ENCODE data around the gene GET3.
"Not testable (repeated sequence)": the region's sequence is repeated elsewhere in the genome, so short reads cannot be mapped to it uniquely, and the experiment has no call there.

GET3 gene

DNA sequence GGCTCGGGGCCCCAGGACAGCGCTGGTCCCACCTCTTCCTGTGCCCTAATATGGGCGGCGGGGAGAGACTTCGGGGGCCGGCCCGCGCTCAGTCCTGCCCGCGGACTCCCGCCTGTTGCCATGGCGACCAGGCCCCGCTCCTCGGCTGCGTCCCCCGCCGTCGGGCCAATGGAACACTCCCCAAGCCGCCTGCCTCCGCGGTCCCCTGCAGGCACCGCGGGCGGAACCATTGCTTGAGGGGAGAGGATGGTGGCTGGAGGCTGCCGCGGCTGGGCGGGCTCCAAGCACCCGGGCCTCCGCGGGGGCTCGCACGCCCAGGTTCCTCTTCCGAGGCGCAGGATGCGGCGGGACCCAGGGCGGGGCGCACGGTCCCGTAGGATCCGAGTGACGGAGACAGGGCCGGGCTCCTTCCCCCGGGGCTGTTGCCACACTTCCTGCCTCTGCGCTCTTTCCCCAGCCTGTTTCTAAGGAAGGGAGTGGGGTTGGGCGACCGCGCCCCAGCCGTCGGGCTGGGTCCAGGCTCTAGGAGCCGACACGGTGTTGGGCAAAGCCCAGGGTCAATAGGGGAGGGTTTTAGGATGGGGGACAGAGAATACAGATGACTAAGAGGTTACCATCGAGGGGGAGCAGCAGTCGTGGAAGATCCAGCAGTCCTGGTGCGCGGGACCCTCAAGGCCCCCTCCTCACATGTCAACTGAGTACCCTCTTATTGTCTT, 52.8 kb downstream of the GET3 start:
- DNase-seq (ENCODE audit: insufficient read length, low spot score), result peak; percentile 91
- FAIRE-seq, result no peak

- no peak for DNase-seq (ENCODE audit: insufficient read length, low spot score)
- FAIRE-seq, result no peak
Observed at GRCh38 chr19:12790628-12791344, 53.5 kb downstream of the GET3 start.

GRCh38 chr19:12791345-12792050, 54.2 kb downstream of the GET3 start, which contains the start of gene JUNB:
TSS of gene JUNB (plus strand) at chr19:12791486. CDS start at chr19:12791772, 286 bp downstream.
- DNase-seq (ENCODE audit: insufficient read length, low spot score) (peak; percentile 88), FAIRE-seq (peak; percentile 92)

DNA sequence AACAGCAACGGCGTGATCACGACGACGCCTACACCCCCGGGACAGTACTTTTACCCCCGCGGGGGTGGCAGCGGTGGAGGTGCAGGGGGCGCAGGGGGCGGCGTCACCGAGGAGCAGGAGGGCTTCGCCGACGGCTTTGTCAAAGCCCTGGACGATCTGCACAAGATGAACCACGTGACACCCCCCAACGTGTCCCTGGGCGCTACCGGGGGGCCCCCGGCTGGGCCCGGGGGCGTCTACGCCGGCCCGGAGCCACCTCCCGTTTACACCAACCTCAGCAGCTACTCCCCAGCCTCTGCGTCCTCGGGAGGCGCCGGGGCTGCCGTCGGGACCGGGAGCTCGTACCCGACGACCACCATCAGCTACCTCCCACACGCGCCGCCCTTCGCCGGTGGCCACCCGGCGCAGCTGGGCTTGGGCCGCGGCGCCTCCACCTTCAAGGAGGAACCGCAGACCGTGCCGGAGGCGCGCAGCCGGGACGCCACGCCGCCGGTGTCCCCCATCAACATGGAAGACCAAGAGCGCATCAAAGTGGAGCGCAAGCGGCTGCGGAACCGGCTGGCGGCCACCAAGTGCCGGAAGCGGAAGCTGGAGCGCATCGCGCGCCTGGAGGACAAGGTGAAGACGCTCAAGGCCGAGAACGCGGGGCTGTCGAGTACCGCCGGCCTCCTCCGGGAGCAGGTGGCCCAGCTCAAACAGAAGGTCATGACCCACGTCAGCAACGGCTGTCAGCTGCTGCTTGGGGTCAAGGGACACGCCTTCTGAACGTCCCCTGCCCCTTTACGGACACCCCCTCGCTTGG, 55.0 kb downstream of the GET3 start:
- peak; percentile 46 for FAIRE-seq
- no peak for DNase-seq (ENCODE audit: insufficient read length, low spot score)

DNA sequence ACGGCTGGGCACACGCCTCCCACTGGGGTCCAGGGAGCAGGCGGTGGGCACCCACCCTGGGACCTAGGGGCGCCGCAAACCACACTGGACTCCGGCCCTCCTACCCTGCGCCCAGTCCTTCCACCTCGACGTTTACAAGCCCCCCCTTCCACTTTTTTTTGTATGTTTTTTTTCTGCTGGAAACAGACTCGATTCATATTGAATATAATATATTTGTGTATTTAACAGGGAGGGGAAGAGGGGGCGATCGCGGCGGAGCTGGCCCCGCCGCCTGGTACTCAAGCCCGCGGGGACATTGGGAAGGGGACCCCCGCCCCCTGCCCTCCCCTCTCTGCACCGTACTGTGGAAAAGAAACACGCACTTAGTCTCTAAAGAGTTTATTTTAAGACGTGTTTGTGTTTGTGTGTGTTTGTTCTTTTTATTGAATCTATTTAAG, 55.6 kb downstream of the GET3 start:
- FAIRE-seq, result no peak
- no peak for DNase-seq (ENCODE audit: insufficient read length, low spot score)

DNA sequence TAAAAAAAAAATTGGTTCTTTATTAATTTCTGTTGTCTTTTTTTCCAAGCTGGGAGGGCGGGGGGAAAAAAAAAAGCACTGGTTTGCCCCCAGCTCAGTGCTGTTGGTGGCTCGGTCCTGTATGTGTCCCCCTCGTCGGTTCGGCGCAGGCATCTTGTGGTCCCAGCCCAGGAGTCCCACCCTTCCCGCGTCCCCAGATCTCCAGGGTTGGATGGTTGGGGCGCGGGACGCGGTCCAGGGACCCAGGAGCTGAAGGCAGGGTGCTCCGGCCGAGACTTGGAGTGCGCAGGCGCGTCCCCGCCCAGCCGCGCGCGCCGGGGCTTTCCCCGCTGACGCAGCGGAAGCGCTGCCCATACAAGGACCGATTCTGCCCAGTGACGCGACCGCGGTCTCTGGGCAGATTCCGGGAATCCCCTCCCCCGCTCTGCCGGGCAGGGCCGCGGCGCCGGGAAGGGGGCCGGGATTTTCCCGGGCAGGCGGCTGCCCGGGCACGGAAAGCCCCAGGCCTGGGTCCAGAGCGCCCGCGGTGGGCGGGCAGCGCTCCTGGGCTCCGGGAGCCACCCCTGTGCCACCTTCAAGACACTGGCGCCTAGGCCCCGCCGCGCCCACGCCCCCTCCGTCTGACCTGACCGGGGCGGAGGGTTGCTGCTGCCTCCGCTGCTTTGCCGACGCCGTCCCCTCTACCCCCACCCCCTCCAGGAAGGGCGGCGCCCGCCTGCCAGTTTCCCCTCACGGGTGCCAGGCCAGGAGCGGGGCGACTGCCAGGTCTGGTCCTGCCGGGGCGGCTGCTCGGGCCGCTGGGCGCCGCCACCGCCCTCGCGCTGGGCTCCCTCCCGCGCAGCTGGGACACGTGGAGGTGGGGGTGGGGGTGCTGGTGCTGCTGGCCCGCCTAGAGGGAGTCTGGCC, 56.2 kb downstream of the GET3 start:
- FAIRE-seq (peak; percentile 74), DNase-seq (ENCODE audit: insufficient read length, low spot score) (peak; percentile 95)

GRCh38 chr19:12794196-12794941, 57.1 kb downstream of the GET3 start:
- DNase-seq (ENCODE audit: insufficient read length, low spot score), result no peak
- no peak for FAIRE-seq

DNA sequence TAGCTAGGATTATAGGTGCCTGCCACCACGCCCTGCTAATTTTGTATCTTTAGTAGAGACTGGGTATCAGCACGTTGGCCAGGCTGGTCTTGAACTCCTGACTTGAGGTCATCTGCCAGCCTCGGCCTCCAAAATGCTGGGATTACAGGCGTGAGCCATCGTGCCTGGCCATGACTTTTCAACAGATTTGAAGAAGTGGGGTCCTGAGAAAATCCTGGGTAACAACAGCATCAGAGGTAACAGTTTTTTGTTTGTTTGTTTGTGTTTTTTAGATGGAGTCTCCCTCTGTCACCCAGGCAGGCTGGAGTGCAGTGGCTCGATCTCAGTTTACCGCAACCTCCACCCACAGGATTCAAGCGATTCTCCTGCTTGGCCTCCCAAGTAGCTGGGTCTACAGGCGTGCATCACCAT, 57.7 kb downstream of the GET3 start:
- DNase-seq (ENCODE audit: insufficient read length, low spot score), result no peak
- FAIRE-seq, result no peak

DNA sequence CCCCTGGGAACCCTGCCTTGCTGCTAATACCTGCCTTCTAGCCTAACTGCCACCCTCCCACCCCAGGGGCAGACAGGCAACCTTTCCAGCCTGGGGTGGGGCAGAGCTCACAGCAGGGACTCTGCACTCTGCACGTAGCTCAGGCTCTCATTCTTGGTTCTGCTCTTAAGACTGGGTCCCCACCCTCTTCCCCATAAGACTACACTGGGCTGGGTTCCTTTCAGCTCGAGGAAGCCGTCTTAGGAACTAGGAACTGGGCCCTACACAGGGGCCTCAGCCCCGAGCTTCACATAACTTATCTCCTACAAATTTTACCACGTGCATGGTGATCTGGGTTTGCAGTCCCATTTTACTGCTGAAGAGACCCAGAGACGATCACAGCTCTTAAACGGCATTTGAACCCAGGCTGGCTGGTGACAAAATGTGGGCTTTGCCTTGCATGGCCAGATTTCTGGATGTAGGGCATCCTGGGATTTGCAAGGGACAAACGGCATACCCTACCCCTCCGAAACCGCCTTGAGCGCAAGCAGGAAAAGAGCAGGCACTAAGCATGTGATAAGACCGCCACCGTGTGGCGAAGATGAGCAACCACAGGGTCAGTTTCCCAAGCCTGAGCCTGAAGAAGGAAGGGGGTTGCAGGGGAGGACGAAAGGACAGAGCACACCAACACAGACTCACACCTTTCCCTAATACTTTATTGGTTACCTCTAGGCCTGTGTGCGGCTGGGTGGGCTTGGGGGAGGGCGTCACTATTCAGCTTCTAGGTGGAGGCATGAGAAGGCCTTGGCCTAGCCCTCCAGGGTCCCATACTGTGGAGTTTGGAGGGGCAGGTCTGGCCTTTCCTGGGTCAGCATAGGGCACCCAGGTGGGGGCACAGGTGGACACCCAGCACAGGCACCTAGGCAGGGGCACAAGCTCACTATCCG, 59.1 kb downstream of the GET3 start:
- FAIRE-seq (peak; percentile 87), DNase-seq (ENCODE audit: insufficient read length, low spot score) (no peak)

DNA sequence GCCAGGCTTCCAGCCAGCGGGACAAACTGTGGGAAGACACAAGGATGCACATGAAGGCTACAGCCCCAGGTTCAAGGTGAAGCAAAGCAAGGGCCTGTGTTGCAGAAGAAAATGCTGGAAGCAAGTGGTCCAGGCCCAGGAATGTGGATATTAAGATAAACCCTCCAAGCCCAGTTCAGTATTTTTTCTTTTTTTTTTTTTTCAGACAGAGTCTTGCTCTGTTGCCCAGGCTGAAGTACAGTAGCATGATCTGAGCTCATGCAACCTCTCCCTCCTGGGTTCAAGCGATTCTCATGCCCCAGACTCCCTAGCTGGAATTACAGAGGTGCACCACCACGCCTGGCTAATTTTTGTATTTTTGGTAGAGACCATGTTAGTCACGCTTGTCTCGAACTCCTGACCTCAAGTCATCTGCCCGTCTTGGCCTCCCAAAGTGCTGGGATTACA, 59.9 kb downstream of the GET3 start:
- FAIRE-seq, result no peak
- DNase-seq (ENCODE audit: insufficient read length, low spot score), result no peak

DNA sequence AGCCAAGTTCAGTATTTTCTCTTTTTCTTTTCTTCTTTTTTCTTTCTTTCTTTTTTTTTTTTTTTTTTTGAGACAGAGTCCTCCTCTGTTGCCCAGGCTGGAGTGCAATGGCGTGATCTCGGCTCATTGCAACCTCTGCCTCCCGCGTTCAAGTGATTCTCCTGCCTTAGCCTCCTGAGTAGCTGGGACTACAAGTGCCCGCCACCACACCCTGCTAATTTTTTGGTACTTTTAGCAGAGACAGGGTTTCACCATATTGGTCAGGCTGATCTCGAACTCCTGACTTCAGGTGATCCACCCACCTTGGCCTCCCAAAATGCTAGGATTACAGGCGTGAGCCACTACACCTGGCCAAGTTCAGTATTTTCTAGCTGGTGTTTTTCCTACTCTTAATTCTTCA, 60.3 kb downstream of the GET3 start:
- DNase-seq (ENCODE audit: insufficient read length, low spot score); FAIRE-seq: not testable (repeated sequence)
